HFFc6 (cell line): ENCODE data around the gene OSBPL10. TPM values are rescaled to one million over a fixed set of nuclear protein-coding genes. Genes with fewer than 3 reads are reported as not detected.

Source experiments
- DNase-seq: peaks from one replicate; pipeline ENCODE4 v3.0.0-alpha.2; 2018
- H3K27ac Mint-ChIP-seq: 2 replicates; pipeline ENCODE4 v1.8.0; 2020; ENCODE audit warnings: mild to moderate bottlenecking, mixed read lengths
- H3K27me3 Mint-ChIP-seq: 2 replicates; pipeline ENCODE4 v1.8.0; 2021; ENCODE audit warnings: mild to moderate bottlenecking, moderate library complexity, mixed read lengths; ENCODE audit not compliant: insufficient read depth
- H3K36me3 Mint-ChIP-seq: 2 replicates; pipeline ENCODE4 v1.8.0; 2021; ENCODE audit warnings: low read depth, mixed read lengths
- H3K4me1 Mint-ChIP-seq: 2 replicates; pipeline ENCODE4 v1.8.0; 2020; ENCODE audit warnings: low read depth, mixed read lengths
- H3K4me3 Mint-ChIP-seq: 2 replicates; pipeline ENCODE4 v1.8.0; 2020; ENCODE audit warnings: mild to moderate bottlenecking, moderate library complexity, mixed read lengths
- H3K9me3 Mint-ChIP-seq: 2 replicates; pipeline ENCODE4 v1.8.0; 2020; ENCODE audit warnings: mild to moderate bottlenecking, mixed read lengths
- CTCF ChIP-seq: fragments of 200-600 bp; sonication (generic); IDR thresholded peaks from 2 replicates; pipeline ENCODE4 v1.5.0; 2021; ENCODE audit warnings: antibody characterized with exemption, mild to moderate bottlenecking
- total RNA-seq, 6 experiments: library from RNA; stranded (reverse); fragmentation: NEBNext Ultra II Directional; extraction: Animal tissue kit (Norgen Biotek cat#: 25700); gene quantifications; 2 replicates in 1 of 6; 3 replicates in 5 of 6; pipeline ENCODE4 v1.2.3, GENCODE V29; 2021

The OSBPL10 gene
- total RNA-seq, 6 experiments from 2014 or later = 7.3 to 8.9 (median 8.6) TPM

- Mint-ChIP-seq H3K4me3 (no peak overlapping the region), H3K27me3 (peaks cover 3% of the 10 kb centered on the region; the same call in 1 of the 2 replicates), H3K4me1 (no peaks in the 10 kb centered on the region), H3K9me3 (peaks cover 79% of the 10 kb centered on the region), H3K27ac (no peak overlapping the region), H3K36me3 (peaks cover 86% of the 10 kb centered on the region)
- DNase-seq = no peak
- TF ChIP-seq CTCF = no peak
Measured at GRCh38 chr3:31652296-31652695, 328.8 kb downstream of the OSBPL10 start.

GRCh38 chr3:31648286-31648968 lies 332.6 kb downstream of the OSBPL10 start:
- Mint-ChIP-seq H3K27me3 (peaks cover 3% of the 10 kb centered on the region; the same call in 1 of the 2 replicates), H3K4me3 (no peak overlapping the region), H3K27ac (no peak overlapping the region), H3K4me1 (no peaks in the 10 kb centered on the region), H3K9me3 (peaks cover 63% of the 10 kb centered on the region), H3K36me3 (peaks cover 65% of the 10 kb centered on the region)
- no peak for TF ChIP-seq CTCF
- no peak for DNase-seq

GRCh38 chr3:31645256-31645655 lies 335.8 kb downstream of the OSBPL10 start:
- peaks cover 33% of the 10 kb centered on the region for H3K9me3 Mint-ChIP-seq
- no peak for TF ChIP-seq CTCF
- H3K27me3 Mint-ChIP-seq = no peaks in the 10 kb centered on the region
- H3K27ac Mint-ChIP-seq = no peak overlapping the region
- DNase-seq = no peak
- no peak overlapping the region for H3K4me3 Mint-ChIP-seq
- H3K36me3 Mint-ChIP-seq = peaks cover 44% of the 10 kb centered on the region
- H3K4me1 Mint-ChIP-seq = no peaks in the 10 kb centered on the region

- no peak for DNase-seq
- Mint-ChIP-seq H3K27ac (no peak overlapping the region), H3K36me3 (peaks cover 8% of the 10 kb centered on the region), H3K27me3 (no peaks in the 10 kb centered on the region), H3K4me1 (peaks cover 20% of the 10 kb centered on the region), H3K9me3 (no peaks in the 10 kb centered on the region), H3K4me3 (no peak overlapping the region)
- TF ChIP-seq CTCF = peak; percentile 27; the same call in 1 of the 2 replicates
Measured at GRCh38 chr3:31639828-31640227, 341.2 kb downstream of the OSBPL10 start.

GRCh38 chr3:31636694-31637442 lies 344.2 kb downstream of the OSBPL10 start:
- no peak overlapping the region for H3K27ac Mint-ChIP-seq
- H3K27me3 Mint-ChIP-seq = no peaks in the 10 kb centered on the region
- H3K9me3 Mint-ChIP-seq = no peaks in the 10 kb centered on the region
- H3K4me3 Mint-ChIP-seq = no peak overlapping the region
- DNase-seq = no peak
- peaks cover 38% of the 10 kb centered on the region for H3K4me1 Mint-ChIP-seq
- TF ChIP-seq CTCF = no peak
- H3K36me3 Mint-ChIP-seq = peaks cover 10% of the 10 kb centered on the region
